SKM-1 treated with dmso at 0.1 percent for 144 hours (cell line): Measurements from ENCODE around the gene CBLB.

Source experiments
- DNase-seq: peaks from one replicate; lab custom pipeline; 2025; ENCODE audit not compliant: unreplicated experiment; lab: John Stamatoyannopoulos, UW

CBLB gene

DNA sequence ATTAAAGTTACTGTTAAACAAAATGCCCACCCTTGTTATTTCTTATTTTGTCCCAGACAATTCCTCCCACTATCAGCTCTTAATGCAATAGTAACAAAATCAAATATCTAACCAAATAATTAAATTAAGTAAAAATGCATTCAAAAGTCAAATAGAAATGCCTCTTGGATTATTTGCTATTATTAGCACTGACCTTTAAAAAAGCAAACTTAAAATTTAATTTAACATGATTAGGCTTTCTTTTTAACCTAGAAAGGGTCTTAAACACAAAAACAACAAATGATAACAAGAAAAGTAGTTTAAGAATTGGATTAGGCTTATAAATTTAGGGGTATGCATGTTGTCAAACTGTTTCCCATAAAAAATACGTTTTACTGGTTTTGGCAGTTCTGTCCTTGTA is 159.8 kb downstream of the CBLB start:
- DNase-seq = no peak

DNA sequence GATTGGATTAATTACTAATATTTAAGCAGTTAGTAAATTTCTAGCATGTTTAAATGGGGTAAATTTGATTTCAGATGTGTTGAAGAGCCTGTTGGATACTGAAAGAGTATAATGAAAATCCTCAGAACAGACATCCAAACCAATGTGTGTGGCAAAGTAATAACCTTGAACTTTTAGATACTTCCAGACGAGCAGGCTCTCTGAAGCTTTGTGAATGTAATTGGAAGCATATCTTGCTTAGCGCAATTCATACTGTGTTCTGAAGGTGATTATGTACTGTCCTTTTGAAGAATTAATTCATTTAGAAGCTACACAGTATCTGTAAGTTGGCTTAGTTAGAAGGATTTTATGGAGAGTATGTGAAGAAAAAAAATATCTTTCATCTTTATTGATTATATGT is 161.8 kb downstream of the CBLB start:
- DNase-seq = no peak

DNA sequence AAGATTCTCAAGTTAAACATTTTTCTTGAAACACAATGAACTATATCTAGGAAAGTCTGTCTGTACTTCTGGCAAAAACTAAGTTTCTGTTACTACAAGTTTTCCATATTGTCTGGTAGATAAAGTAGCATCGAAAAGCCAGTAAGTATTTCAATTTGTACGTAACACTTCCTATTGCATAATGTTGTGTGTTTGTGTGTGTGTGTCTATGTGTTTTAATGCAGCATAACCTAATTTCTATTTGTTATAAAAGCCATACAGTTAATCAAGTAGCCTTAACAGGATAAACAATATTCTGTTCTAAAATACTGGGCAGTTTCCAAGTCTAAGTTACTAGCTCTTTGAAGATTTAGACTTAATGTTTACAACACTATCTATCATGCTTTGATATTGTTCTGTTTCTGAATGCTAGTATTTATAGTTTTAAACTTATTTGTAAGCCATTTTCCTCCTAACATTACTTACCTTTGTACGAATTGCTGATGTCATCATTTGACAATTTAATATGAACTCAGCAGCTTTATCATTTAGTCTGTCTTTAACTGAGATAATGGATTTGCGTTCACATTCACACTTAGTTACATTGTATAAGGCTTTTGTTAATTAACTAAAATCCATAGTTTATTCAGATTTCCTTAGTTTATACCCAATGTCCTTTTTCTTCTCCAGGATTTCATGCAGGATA is 163.9 kb downstream of the CBLB start:
- no peak for DNase-seq

DNA sequence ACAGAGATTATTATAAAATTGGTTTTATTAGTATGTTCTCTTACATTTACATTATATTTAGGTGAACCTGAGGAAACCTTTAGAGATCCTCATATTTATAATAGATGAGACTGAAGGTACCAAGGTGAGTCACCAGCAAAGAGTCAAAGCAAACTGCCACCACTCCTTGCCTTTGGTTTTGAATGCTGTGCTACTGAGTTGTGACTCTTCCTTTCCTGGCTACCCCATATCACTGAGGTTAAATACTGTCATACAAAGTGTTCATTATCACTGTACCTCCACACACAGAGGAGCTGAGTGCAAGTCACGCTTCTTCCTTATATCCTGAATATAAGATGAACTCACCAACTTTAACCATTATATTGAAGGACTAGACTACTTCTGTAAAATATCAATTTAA is 168.2 kb downstream of the CBLB start:
- no peak for DNase-seq

DNA sequence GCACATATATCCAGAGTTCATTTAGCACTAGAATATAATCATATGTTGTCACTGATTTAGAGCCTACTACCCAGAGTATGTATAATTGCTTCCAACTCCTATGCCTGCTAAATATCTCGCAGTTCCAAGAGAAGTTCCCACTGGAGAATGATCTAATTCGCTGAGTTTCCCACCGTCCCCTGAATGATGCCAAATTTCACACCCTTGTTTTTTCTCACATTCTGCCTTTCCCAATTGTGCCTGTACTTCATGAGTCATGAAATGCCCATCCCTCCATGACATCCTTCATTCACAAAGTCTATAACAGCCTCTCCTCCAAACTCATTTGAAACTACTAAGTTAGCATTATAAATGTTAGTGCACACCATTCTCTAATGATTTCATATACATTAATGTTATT is 177.2 kb downstream of the CBLB start:
- no peak for DNase-seq

DNA sequence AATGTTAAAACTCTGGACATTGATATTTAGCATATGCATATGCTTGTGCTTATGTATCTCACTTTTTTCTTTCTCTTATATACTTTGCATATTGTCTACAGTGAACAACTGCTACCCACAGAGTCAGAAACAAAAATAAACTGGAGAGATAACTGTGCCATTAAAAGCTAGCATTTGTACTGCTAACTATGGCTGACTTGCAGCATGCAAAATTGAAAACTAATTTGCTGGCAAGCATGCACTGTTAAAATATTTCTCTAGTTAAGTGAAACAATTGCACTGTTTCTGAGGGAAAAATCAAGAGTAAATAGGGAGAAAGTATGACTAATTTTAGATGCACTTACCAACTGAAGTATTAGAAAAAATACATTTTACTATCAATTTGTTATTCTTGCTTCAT is 177.8 kb downstream of the CBLB start:
- DNase-seq = no peak

DNA sequence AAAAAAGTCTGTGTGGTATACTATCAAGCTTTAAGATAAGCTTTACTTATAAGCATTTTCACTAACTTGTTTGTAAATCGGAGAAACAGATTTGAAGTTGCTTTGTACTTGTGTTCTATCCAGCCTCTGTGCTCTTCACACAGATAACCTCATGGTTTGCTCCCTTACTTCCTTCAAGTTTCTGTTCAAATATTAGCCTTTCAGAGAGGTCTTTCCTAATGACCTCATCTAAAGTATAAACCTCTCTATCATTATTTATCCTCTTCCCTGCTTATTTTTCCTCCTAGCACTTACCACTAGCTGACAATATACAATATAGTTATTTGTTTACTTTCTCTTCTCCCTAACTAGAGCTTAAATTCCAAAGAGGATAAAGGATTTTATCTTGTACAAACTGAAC is 180.0 kb downstream of the CBLB start:
- no peak for DNase-seq

DNA sequence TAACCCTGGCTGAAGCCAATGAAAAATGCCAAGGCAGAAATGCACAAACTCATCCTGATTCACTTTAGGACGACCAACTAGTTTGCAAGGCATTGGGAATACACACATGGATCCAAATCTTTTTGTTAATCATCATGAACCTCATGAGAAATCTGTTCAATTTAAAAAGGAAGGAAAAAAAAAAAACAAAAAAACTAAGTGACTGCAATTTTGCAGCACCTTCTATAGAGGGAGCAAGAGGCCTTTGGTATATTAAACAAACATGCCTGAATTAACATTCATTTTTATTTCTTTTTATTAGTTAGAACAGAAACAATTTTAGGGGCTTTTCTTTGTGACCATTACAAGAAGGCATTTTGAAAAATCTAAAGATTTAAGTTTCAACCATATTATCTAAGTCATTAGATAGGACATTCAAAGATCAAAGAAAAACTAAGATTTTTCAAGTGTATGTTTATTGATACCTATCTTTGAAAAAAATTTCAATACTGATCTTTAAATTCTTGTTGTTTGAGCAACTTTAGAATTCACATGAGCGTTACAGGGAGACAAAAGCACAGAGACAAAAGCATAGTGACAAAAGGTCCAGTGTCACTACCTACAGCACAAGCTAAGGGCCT is 182.4 kb downstream of the CBLB start:
- DNase-seq = no peak

DNA sequence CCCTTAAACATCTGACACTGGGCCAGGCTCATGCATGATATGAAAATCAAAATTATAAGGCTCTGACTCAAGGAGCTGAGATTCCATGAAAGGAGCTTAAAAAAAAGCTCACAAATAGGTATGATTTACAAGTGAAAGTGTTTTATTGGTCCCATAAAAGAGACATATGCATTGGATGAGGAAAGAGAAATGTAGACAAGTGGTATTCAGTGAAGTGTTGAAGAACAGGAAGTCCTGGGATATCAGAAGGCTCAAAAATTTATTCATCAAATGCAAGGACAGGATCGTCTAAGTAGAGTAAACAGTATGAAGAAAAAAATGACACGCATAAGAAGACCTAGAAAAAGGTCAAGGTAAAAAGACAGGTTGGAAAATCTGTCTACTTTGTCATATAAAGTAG is 188.9 kb downstream of the CBLB start:
- DNase-seq = no peak

DNA sequence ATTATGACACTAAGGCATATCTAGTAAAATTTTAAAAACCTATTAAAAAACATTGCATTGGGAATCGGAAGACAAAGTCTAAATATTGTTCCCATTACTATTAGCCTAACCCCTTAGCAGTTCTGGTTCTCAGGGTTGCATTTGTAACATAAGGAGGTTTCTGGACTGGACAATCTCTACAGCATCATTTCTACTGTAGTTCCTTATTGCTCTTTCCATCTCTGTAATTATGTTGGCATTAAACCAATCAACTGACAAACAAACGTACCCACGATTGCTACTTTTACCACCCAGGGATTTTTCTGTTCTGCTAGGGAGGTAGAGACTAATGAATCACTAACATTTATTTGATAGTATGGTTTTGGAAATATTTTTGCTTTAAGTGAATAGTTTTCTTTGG is 190.8 kb downstream of the CBLB start:
- DNase-seq = no peak

DNA sequence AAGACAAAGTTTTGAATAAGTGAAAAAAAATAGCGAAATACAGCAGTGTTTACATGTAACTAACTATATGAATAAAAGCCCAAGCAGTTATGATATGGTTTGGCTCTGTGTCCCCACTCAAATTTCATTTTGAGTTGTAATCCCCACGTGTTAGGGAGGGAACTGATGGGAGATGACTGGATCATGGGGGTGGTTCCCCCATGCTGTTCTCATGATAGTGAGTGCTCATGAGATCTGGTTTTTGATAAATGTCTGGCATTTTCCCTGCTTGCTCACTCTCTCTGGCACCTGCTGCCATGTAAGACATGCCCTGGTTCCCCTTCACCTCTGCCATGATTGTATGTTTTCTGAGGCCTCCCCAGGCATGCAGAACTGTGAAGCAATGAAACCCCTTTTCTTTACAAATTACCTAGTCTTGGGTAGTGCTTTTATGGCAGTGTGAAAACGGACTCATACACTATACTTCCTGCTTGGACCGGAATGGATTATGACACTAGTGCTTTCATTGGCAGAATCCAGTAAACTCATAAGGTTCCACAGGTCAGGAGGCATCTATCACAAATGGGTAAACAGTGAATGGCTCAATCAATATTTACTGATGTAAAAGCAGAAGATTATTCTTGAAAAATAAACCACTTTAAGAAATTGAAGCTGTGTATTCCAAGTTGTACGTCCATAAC is 192.1 kb downstream of the CBLB start:
- no peak for DNase-seq

DNA sequence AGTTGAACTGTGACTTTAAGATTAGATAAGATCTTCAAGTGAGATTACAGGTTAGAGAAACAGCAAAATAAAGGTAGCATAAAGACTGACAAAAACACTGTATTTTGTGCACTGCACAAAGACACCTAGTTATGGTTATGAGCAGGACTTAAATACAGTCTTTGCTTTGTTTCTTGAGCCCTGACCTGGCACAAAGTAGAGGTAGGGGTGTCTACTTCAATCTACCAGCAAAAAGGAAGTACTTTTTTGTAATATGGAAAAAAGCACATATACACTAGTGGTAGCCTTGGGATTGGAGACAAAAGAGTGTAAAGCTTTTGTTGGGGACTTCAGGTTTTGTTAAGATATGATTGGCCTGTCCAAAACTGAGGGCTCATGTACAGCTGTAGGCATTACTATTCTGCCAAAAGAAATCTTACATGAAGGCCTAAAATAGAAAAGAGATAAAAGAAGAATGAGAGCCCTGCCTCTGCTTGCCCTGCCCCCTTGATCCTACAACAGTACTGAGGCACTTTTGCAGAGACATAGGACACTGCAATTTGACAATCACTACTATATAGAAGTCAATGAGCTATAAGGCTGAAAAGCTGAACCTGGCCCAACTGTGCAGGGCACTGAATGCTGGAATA is 194.3 kb downstream of the CBLB start:
- DNase-seq = no peak

DNA sequence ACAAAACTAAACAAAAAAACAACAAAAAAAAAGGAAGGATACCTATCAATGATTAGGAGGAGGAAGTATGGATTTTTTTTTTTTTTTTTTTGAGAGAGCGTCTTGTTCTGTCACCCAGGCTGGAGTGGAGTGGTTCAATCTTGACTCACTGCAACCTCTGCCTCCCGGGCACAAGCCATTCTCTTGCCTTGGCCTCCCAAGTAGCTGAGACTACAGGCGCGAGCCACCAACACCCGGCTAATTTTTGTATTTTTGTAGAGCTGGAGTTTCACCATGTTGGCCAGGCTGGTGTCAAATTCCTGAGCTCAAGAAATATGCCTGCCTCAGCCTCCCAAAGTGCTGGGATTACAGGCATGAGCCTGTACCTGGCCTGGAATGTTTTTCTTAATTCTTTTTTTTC is 195.8 kb downstream of the CBLB start:
- no peak for DNase-seq

DNA sequence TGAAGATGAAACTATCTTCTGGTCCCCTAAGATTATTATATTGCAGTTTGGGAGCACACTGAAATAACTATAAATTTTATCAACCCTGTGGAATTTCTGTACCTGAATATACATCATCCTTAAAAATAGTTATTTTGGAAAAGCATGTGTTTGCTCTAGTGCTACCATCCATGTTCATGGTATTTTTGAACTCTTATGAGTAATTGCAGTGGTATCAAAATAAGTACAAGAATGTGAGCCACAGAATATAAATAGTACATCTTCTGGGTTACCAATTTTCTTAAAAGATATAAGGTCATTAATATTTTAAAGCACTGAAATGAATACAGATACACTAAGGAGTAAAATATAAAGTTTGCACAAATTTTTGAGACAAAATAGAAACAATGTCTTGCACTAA is 206.5 kb downstream of the CBLB start:
- no peak for DNase-seq

DNA sequence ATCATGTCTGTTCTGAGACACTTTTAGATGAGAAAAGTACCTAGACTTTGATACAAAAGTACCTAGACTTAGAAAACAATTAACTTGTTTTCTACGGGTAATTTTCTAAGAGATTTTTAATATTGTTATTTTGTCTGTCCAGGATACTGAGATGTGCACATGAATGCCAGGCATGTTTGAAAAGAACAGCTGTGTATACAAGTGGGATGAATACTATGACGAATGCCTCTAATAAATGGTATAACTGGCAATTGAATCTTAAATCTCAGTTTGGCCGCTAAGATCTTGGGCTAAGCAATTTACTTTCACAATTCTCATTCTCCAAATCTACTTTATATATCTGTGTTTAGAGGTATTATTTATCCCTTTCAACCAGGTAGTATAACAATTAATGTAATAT is 207.4 kb downstream of the CBLB start:
- DNase-seq = no peak

DNA sequence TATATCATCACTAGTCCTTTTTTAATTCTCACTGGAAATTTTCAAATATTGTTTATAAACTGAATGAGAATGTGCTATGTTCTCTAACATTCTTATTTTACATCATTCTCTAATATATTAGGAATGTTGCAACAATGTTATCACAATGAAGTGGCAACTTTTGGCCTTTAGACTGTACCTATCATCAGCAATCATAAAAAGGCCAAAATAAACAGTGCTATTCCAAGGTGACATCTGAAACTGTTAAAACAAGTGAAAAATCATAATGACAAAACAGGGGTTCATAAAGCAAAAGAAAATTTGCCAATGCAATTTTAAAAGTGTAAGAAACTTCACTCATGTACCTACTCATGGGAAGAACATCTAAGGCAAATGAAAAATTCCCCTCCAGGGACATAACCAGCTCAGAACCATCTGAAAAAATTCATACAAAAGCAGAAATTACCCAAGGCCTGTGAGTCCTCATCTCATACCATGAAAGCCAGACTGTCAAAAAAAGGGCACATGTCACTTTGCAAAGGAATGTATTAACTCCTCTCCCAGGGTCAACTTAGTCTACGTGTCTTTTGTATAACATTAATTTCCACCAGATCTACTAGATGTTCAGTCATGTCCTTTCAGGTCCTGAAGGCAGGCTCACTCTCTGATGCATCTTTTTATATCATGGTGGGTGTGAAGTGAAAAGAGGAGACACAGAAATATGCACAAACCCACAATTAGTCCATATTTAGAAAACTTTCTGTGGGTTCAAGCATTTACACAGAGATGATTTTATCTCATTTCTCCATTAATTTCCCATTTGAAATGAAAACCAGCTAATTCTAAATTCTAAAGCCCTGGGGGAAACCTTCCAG is 211.9 kb downstream of the CBLB start:
- no peak for DNase-seq

DNA sequence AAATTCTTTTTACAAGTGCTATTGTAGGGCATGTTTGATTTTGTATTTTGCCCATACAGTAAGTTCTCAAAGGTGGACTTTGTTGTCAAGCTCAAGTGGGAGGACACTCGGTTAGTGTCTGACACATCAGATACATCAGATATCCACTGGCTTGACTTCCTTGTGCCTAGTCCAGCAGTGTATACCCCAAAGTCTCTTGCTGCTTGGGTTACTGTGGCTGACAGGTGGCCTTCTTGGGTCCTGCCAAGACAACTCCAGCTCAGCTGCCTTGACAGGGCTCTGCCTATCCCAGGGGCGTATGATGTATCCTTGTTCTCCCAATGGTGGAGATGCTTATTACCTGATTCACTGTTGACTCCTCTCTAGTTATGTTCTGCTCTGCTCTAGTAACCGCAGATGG is 214.9 kb downstream of the CBLB start:
- DNase-seq = no peak

DNA sequence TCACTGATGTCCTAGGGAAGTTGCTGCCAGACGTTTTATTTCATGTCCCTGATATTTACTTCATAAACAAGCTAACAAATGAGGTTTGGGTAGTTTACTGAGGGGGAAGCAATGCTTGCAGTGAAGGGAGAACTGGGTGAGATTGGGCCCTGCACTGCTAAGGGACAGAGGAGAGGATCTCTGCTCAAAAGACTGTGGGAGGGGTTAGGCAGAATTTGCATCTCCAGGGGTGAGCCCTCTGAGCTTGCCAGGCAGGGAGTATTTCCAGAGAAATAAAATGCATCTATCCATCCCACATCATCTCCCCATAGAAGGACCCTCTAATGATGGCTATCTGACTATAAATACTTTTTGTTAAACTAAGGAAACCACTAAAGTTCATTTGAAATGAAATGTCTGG is 215.6 kb downstream of the CBLB start:
- no peak for DNase-seq

DNA sequence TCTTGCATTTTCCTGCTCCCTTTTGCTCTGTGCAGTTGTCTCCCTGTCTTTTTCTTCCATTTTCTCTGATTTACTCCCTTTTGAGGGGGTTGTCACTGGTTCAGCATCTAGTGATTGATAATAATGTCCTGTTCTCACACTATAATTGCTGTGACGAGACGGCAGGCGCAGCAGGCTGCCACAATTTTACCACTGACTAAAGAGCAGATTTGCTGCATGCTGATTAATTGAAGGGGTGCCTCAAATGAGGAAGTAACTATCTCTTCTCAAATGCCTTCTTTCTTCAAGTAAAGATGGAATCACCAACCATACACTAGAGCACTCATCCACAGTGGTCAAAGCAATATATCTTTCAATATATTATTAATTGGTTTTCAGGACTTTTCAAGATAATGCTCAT is 219.3 kb downstream of the CBLB start:
- DNase-seq = no peak

DNA sequence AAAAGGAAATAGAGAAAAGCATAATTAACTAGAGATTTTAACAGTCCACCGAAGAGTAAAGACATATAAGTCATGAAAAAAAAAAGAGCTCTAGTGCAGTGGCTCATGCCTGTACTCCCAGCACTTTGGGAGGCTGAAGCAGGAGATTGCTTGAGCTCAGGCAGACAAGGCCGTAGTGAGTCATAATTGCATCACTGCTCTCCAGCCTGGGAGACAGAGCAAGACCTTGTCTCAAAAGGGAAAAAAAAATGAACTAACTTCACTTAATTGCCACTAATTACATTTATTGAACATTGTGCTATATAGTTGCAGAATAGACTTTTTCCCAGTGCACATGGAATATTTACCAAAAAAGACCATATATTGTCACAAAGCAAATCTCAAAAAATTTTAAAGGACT is 221.8 kb downstream of the CBLB start:
- peak; percentile 50 for DNase-seq

DNA sequence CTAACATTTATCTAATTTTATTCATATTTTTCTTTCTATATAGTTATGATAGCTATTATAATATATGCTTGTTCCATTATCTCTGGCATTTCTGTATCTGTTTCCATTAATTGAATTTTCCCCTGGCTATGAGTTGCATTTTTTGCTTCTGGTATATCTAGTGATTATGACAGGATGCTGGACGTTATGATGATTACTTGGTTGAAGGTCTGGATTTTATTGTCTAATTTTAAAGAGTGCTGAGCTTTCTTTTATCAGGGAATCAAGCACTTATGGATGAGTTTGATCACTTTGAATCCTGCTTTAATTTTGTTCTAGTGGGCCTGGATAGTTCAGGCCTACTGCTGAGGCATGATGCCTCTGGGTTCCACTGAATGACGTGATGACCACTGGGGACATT is 229.7 kb downstream of the CBLB start:
- no peak for DNase-seq
